ENCODE data around the gene PPP2R5E.

GRCh38 chr14:63362389-63362819 lies 180.8 kb downstream of the PPP2R5E start:
- TF ChIP-seq CTCF (conservative IDR thresholded peaks at IDR 0.05 in 1 of 2, IDR thresholded peaks at IDR 0.05 in 1 of 2; ENCODE audit: low read depth in 1 of 2, low read length in 2 of 2) = no peak
- TF ChIP-seq EZH2 (IDR thresholded peaks at IDR 0.05; ENCODE audit: low read length, missing control alignments) = no peak
